ENCODE measurements around the gene C22orf15. TPM values are rescaled to one million over a fixed set of nuclear protein-coding genes. Genes with fewer than 3 reads are reported as not detected.

The C22orf15 gene
- total RNA-seq, 1 experiment from 2014 or later: 0.81 TPM

DNA sequence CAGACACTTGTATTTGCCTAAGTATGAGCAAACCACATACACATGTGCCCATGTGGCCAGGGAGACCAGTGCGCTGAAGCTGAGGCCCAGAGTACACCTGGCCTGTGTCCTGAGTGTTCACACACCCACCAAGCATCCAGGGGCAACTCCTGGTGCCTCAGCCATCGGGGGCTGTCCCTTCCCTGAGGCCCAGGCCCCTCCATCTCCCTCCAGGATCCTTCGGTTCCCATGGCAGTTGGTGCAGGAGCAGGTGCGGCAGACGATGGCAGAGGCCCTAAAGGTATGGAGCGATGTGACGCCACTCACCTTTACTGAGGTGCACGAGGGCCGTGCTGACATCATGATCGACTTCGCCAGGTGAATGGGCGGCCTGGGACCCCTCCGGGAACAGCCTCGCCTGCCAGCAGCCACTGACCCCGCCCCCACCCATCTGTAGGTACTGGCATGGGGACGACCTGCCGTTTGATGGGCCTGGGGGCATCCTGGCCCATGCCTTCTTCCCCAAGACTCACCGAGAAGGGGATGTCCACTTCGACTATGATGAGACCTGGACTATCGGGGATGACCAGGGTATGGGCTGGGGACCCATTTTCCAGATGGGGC, 17.5 kb downstream of the C22orf15 start:
- Histone ChIP-seq H2BK15ac (ENCODE audit: low read depth, low read length) (no peak overlapping the region), H3K27me3 (ENCODE audit: insufficient read depth, low read length) (no peaks in the 10 kb centered on the region; the same call in 1 of the 2 replicates), H3K23ac (ENCODE audit: insufficient read length, low read depth, low read length) (no peak overlapping the region), H2BK20ac (ENCODE audit: low read depth, low read length, poor library complexity, severe bottlenecking) (no peak overlapping the region), H2BK12ac (ENCODE audit: insufficient read length, low read depth, low read length) (no peak overlapping the region), H2BK5ac (ENCODE audit: insufficient read length, low read length) (no peak overlapping the region), H3K56ac (ENCODE audit: insufficient read length, low read depth, low read length) (no peak overlapping the region), H4K5ac (ENCODE audit: insufficient read length, low read depth, low read length) (no peak overlapping the region), H4K20me1 (ENCODE audit: control insufficient read depth, insufficient read depth, insufficient read length) (no peaks in the 10 kb centered on the region), H3K4ac (ENCODE audit: low read depth, low read length) (no peak overlapping the region), H3K4me1 (ENCODE audit: insufficient read depth, low read length) (no peaks in the 10 kb centered on the region), H3K14ac (ENCODE audit: insufficient read depth, low read length) (no peak overlapping the region), H2AK5ac (ENCODE audit: insufficient read length, low read length) (no peak overlapping the region), H2AFZ (ENCODE audit: low read length) (no peak overlapping the region), H3K23me2 (ENCODE audit: insufficient read length, low read depth, low read length, poor library complexity, severe bottlenecking) (no peaks in the 10 kb centered on the region), H3K18ac (ENCODE audit: insufficient read length, low read depth, low read length) (no peak overlapping the region), H3K79me2 (ENCODE audit: insufficient read depth, low read length) (no peaks in the 10 kb centered on the region), H4K91ac (ENCODE audit: insufficient read length, low read depth, low read length) (no peak overlapping the region), H4K8ac (replicated peaks; ENCODE audit: insufficient read length, low read depth, low read length) (no peak overlapping the region), H3T11ph (ENCODE audit: low read length) (no peak overlapping the region), H3K9me3 (ENCODE audit: control insufficient read depth, low read depth, low read length) (no peaks in the 10 kb centered on the region), H3K27ac (ENCODE audit: insufficient read length, low read depth, low read length) (no peak overlapping the region), H3K4me2 (ENCODE audit: insufficient read depth, insufficient read length, low read length) (no peak overlapping the region), H2BK120ac (ENCODE audit: low read depth, low read length, poor library complexity, severe bottlenecking) (no peak overlapping the region), H3K79me1 (ENCODE audit: insufficient read depth, low read depth, low read length, poor library complexity, severe bottlenecking) (no peaks in the 10 kb centered on the region), H3K9ac (ENCODE audit: extremely low read depth, insufficient read length, low read length) (no peak overlapping the region)
- H3K27ac Mint-ChIP-seq: no peak overlapping the region
- TF ChIP-seq CTCF (conservative IDR thresholded peaks at IDR 0.05): no peak
- peaks cover 14% of the 10 kb centered on the region for H3K27me3 Mint-ChIP-seq (ENCODE audit: low read depth)
- H3K36me3 Mint-ChIP-seq (ENCODE audit: insufficient read depth in 1 of 3, low read depth in 3 of 3): no peaks in the 10 kb centered on the region
- no peak for DNase-seq
- H3K9me3 Mint-ChIP-seq: no peaks in the 10 kb centered on the region
- WGBS (ENCODE audit: extremely low coverage, insufficient read length, low lambda C conversion rate): no CpG with 5 or more reads among the region's 20 CpGs
- no peak overlapping the region for H3K4me3 Mint-ChIP-seq
- H3K4me1 Mint-ChIP-seq: peaks cover 3 to 5% of the 10 kb centered on the region in 2 experiments; a peak in 3 of 4 replicates
